SIG-M5 treated with dmso at 0.1 percent for 504 hours (cell line): ENCODE data around the gene ZFC3H1.
"Not testable (repeated sequence)": the region's sequence is repeated elsewhere in the genome, so short reads cannot be mapped to it uniquely, and the experiment has no call there.

ENCODE experiments used
- DNase-seq: peaks from one replicate; lab custom pipeline; 2025; ENCODE audit not compliant: unreplicated experiment; lab: John Stamatoyannopoulos, UW

ZFC3H1 gene, protein sequence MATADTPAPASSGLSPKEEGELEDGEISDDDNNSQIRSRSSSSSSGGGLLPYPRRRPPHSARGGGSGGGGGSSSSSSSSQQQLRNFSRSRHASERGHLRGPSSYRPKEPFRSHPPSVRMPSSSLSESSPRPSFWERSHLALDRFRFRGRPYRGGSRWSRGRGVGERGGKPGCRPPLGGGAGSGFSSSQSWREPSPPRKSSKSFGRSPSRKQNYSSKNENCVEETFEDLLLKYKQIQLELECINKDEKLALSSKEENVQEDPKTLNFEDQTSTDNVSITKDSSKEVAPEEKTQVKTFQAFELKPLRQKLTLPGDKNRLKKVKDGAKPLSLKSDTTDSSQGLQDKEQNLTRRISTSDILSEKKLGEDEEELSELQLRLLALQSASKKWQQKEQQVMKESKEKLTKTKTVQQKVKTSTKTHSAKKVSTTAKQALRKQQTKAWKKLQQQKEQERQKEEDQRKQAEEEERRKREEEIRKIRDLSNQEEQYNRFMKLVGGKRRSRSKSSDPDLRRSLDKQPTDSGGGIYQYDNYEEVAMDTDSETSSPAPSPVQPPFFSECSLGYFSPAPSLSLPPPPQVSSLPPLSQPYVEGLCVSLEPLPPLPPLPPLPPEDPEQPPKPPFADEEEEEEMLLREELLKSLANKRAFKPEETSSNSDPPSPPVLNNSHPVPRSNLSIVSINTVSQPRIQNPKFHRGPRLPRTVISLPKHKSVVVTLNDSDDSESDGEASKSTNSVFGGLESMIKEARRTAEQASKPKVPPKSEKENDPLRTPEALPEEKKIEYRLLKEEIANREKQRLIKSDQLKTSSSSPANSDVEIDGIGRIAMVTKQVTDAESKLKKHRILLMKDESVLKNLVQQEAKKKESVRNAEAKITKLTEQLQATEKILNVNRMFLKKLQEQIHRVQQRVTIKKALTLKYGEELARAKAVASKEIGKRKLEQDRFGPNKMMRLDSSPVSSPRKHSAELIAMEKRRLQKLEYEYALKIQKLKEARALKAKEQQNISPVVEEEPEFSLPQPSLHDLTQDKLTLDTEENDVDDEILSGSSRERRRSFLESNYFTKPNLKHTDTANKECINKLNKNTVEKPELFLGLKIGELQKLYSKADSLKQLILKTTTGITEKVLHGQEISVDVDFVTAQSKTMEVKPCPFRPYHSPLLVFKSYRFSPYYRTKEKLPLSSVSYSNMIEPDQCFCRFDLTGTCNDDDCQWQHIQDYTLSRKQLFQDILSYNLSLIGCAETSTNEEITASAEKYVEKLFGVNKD (N-terminal part only)

GRCh38 chr12:71663561-71664410, at the start of gene ZFC3H1, which contains the start of gene THAP2:
Gene ZFC3H1, minus strand, starts transcription at chr12:71663848. Its CDS starts 238 bp downstream, at chr12:71663610.
Gene THAP2, plus strand, starts transcription at chr12:71664301. Its CDS starts 209 bp downstream, at chr12:71664510.
- DNase-seq: peak; percentile 100

- no peak for DNase-seq
Measured at GRCh38 chr12:71710276-71711125, 46.9 kb upstream of the ZFC3H1 start.

DNA sequence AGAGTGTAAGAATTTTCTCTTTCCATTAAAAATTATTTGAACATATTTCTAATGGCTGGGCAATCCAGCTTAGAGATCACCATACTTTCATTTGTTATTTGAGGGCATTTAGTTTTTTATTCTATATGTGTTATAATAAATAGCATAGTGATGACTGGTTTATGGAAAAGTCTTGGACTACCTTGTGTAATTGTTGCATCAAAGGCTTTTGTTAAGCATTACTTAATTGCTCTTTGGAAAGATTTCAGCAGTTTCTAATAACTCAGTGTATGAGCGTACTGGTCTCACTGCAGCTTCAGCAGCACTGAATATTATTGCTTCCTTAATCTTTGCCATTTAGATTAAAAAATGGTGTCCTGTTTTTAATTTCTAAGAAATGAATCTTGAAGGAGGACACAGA, 45.0 kb upstream of the ZFC3H1 start:
- DNase-seq: no peak

- DNase-seq: no peak
Measured at GRCh38 chr12:71704920-71705319, 41.3 kb upstream of the ZFC3H1 start.

- DNase-seq: no peak
Measured at GRCh38 chr12:71703206-71703605, 39.6 kb upstream of the ZFC3H1 start.

GRCh38 chr12:71702590-71702989, 38.9 kb upstream of the ZFC3H1 start:
- DNase-seq: no peak

GRCh38 chr12:71702181-71702580, 38.5 kb upstream of the ZFC3H1 start:
- DNase-seq: not testable (repeated sequence)

DNA sequence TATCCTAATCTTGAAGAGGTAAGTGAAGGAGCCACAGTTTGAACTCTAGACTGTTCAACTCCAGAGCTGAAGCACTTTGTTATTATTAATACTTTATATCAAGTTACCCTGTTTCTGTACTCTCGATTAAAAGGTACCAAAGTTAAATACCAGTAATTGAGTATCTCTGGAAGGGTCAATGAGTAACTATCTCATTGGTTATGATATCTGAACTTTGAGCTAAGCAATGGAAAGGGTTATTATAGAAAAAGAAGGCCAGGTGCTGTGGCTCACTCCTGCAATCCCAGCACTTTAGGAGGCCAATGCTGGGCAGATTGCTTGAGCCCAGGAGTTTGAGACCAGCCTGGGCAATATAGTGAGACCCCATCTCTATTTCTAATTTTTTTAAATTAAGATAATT, 32.1 kb upstream of the ZFC3H1 start:
- no peak for DNase-seq

DNA sequence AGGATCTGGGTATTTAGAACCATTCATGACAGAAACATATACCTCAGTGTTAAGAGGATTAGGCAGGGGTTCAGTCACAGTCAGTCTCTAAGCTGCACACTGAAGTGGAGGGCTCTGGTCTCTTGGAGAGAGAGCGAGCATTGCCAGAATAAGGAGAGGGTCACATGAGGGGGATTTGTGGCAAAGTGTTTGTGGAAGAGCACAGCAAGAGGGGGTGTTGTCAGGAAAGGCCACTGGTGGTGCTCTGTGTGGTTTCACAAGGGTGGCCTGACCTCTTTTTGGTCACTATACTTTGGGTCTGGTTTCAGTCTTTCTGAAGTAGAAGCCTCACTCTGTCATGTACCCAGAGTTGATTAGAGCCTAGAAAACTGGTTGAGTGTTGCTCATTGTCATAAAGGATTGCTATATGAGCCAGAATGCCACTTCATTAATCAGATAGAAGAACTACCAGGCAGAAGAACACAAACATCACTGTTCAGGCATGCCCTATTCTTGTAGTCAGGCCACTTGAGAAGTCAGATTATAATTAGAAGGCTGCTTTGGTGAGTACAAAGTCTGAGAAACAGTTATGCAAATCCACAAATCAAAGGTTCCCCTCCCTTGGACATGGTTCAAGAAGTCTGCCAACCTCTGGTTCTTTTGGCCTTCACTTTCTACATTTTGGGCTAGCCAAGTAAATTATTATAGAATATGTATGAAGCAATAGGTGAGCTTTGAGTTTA, 30.6 kb upstream of the ZFC3H1 start:
- no peak for DNase-seq

DNA sequence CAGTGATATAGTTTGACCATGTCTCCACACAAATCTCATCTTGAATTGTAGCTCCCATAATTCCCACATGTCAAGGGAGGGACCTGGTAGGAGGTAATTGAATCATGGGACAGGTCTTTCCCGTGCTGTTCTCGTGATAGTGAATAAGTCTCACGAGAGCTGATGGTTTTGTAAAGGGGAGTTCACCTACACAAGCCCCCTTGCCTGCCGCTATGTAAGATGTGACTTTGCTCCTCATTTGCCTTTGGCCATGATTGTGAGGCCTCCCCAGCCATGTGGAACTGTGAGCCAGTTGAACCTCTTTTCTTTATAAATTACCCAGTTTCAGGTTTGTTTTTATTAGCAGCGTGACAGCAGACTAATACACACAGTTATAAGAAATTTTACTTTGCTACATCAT, 30.0 kb upstream of the ZFC3H1 start:
- not testable (repeated sequence) for DNase-seq

- no peak for DNase-seq
Measured at GRCh38 chr12:71693126-71693525, 29.5 kb upstream of the ZFC3H1 start.

- no peak for DNase-seq
Measured at GRCh38 chr12:71691504-71692129, 28.0 kb upstream of the ZFC3H1 start.

GRCh38 chr12:71688961-71689570, 25.4 kb upstream of the ZFC3H1 start:
- DNase-seq: no peak

DNA sequence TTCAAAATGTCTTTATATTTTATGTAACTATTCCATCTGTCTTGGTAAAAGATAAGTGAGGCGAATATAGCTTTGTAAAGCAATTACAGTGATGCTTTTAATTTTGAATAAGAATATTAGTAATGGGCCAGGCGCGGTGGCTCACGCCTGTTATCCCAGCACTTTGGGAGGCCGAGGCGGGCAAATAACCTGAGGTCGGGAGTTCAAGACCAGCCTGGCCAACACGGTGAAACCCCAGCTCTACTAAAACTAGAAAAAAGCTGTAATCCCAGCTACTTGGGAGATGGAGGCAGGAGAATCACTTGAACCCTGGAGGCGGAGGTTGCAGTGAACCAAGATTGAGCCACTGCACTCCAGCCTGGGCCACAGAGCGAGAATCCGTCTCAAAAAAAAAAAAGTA, 23.5 kb upstream of the ZFC3H1 start:
- DNase-seq: not testable (repeated sequence)

- peak; percentile 47 for DNase-seq
Measured at GRCh38 chr12:71686658-71687025, 23.0 kb upstream of the ZFC3H1 start.

DNA sequence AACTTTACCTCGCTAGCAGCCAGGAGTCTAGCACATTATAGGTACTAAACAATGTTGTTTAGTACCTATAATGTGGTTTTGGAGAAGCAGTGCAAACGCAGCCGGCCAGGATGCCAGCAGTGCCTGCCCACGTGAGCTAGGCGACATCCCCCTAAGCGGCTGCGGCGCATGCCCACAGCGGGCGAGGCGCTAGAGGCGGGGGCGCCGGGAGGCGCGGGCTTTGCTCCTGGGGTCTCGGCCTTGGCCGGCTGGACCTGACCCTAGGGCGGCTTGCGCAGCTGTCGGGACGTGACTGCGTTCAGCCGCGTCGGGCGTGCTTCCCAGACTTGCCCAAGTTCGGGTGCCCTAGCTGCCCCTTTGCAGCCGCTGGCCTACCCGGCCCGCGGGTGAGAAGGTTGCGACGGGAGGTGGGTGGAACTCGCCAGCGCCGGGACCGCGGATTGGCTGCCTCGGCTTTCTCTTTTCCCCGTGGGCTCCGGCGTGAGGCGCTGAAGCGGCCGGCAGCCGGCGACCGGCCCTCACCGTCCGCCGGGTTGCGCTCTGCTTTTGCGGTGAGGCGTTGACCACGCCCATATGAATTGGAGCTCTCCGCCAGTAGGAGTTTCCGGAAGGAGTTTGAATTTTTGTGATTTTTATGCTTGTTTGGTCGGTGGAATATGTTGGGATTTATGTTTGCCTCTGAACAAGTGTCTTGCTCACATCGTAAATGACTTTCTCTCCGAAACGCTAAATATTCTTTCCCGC, 22.4 kb upstream of the ZFC3H1 start, which contains the start of gene TMEM19:
Gene TMEM19, plus strand, starts transcription at position 169 of the 744 bp plus-strand sequence. CDS start 599 bp downstream, outside the sequence.
- DNase-seq: peak; percentile 93
